GM23338 (cell line): ENCODE measurements around the gene OR10A2. TPM values are rescaled to one million over a fixed set of nuclear protein-coding genes. Genes with fewer than 3 reads are reported as not detected.

Experiments
- ATAC-seq: fragments of 200-7000 bp; cut with Tn5 transposase; 3 replicates; pipeline ENCODE4 v1.9.1; 2020
- DNase-seq: peaks from one replicate; pipeline ENCODE4 v3.0.0-alpha.2; 2015; ENCODE audit warnings: low spot score
- H2AFZ ChIP-seq: fragments of 200-600 bp; sonication (generic); 2 replicates; pipeline ENCODE4 v1.8.0; 2016; ENCODE audit warnings: antibody characterized with exemption, mild to moderate bottlenecking, moderate library complexity
- H3F3A ChIP-seq: fragments of 200-600 bp; sonication (generic); replicated peaks from 2 replicates; pipeline ENCODE4 v1.8.0; 2017; ENCODE audit warnings: antibody characterized with exemption, mixed run types, low read depth
- H3K27ac ChIP-seq: fragments of 200-600 bp; sonication (generic); 2 replicates; pipeline ENCODE4 v1.6.1; 2016; ENCODE audit warnings: low read depth
- H3K27me3 ChIP-seq: fragments of 200-600 bp; sonication (generic); 2 replicates; pipeline ENCODE4 v1.8.0; 2016; ENCODE audit warnings: mild to moderate bottlenecking, mixed run types, moderate library complexity; ENCODE audit not compliant: insufficient read depth
- H3K36me3 ChIP-seq: fragments of 200-600 bp; sonication (generic); 2 replicates; pipeline ENCODE4 v1.8.0; 2016; ENCODE audit warnings: mild to moderate bottlenecking; ENCODE audit not compliant: insufficient read depth
- H3K4me1 ChIP-seq: fragments of 200-600 bp; sonication (generic); 2 replicates; pipeline ENCODE4 v1.8.0; 2016; ENCODE audit warnings: mild to moderate bottlenecking, moderate library complexity; ENCODE audit not compliant: insufficient read depth
- H3K4me2 ChIP-seq: fragments of 200-600 bp; sonication (generic); 2 replicates; pipeline ENCODE4 v1.7.1; 2017; ENCODE audit warnings: mixed run types
- H3K4me3 ChIP-seq: fragments of 200-600 bp; sonication (generic); 2 replicates; pipeline ENCODE4 v1.6.1; 2016; ENCODE audit warnings: mixed run types
- H3K79me2 ChIP-seq: fragments of 200-600 bp; sonication (generic); replicated peaks from 2 replicates; pipeline ENCODE4 v1.8.0; 2017; ENCODE audit warnings: mild to moderate bottlenecking; ENCODE audit not compliant: insufficient read depth
- H3K9me2 ChIP-seq: fragments of 200-600 bp; sonication (generic); 2 replicates; pipeline ENCODE4 v1.8.0; 2017; ENCODE audit not compliant: insufficient read depth
- H4K20me1 ChIP-seq: fragments of 200-600 bp; sonication (generic); replicated peaks from 2 replicates; pipeline ENCODE4 v1.8.0; 2017; ENCODE audit warnings: mild to moderate bottlenecking; ENCODE audit not compliant: insufficient read depth
- H3K27ac Mint-ChIP-seq: 2 replicates; pipeline ENCODE4 v1.8.0; 2020; ENCODE audit warnings: inconsistent platforms, mild to moderate bottlenecking, moderate library complexity, mixed read lengths
- H3K27me3 Mint-ChIP-seq: 3 replicates; pipeline ENCODE4 v1.8.0; 2022; ENCODE audit warnings: low read depth, mild to moderate bottlenecking, moderate library complexity, mixed read lengths, inconsistent platforms; ENCODE audit not compliant: insufficient read depth, poor library complexity
- H3K36me3 Mint-ChIP-seq: 3 replicates; pipeline ENCODE4 v1.8.0; 2021; ENCODE audit warnings: low read depth, mild to moderate bottlenecking, inconsistent platforms, moderate library complexity, mixed read lengths
- H3K4me1 Mint-ChIP-seq: 3 replicates; pipeline ENCODE4 v1.8.0; 2020; ENCODE audit warnings: mild to moderate bottlenecking, inconsistent platforms, mixed read lengths
- H3K4me3 Mint-ChIP-seq: 3 replicates; pipeline ENCODE4 v1.8.0; 2021; ENCODE audit warnings: moderate library complexity, mild to moderate bottlenecking, inconsistent platforms, mixed read lengths
- H3K9me3 Mint-ChIP-seq: 3 replicates; pipeline ENCODE4 v1.8.0; 2020; ENCODE audit warnings: moderate library complexity, mild to moderate bottlenecking, inconsistent platforms, mixed read lengths
- EZH2 ChIP-seq: fragments of 200-600 bp; sonication (generic); IDR thresholded peaks from one replicate; pipeline ENCODE4 v1.8.0; 2017; ENCODE audit warnings: antibody characterized with exemption, mild to moderate bottlenecking, low read depth; ENCODE audit not compliant: unreplicated experiment
- EZH2phosphoT487 ChIP-seq: fragments of 200-600 bp; sonication (generic); IDR thresholded peaks from one replicate; pipeline ENCODE4 v1.8.1; 2018; ENCODE audit warnings: antibody characterized with exemption; ENCODE audit not compliant: unreplicated experiment
- NANOG ChIP-seq: IDR thresholded peaks from 2 replicates; pipeline ENCODE4 v1.6.1; 2016; ENCODE audit warnings: antibody characterized with exemption, borderline replicate concordance
- POLR2AphosphoS5 ChIP-seq: IDR thresholded peaks from 2 replicates; pipeline ENCODE4 v1.6.1; 2016; ENCODE audit warnings: antibody characterized with exemption, low read depth
- STAT1 ChIP-seq: IDR thresholded peaks from one replicate; pipeline ENCODE4 v1.6.1; 2016; ENCODE audit warnings: antibody characterized with exemption; ENCODE audit not compliant: unreplicated experiment
- ZNF114 ChIP-seq: fragments of 250-450 bp; sonication (Bioruptor Pico); IDR thresholded peaks from 2 replicates; pipeline ENCODE4 v1.5.0; 2020; ENCODE audit warnings: mild to moderate bottlenecking, moderate library complexity
- ZNF331 ChIP-seq: fragments of 250-450 bp; sonication (Bioruptor Pico); IDR thresholded peaks from 2 replicates; pipeline ENCODE4 v1.5.0; 2020; ENCODE audit warnings: low read depth, mild to moderate bottlenecking, moderate library complexity
- polyA plus RNA-seq: library from polyadenylated mRNA; unstranded; fragments of >200 nt; fragmentation: Nextera tagmentation; extraction: Ambion mirVana; gene quantifications from 2 replicates; pipeline ENCODE4 v1.2.1, GENCODE V29; 2016
- total RNA-seq: library from RNA; depleted of rRNA; stranded (reverse); fragments of >200 nt; shearing (Covaris generic); gene quantifications from 2 replicates; pipeline ENCODE4 v1.2.3, GENCODE V29; 2014
- TF ChIP-seq, protein P1 (sequence below): IDR thresholded peaks from 2 replicates; pipeline ENCODE4 v1.6.1; 2016; ENCODE audit warnings: antibody characterized with exemption
- TF ChIP-seq, protein P2 (sequence below): fragments of 250-450 bp; sonication (Bioruptor Pico); IDR thresholded peaks from 2 replicates; pipeline ENCODE4 v1.5.0; 2020; ENCODE audit warnings: mild to moderate bottlenecking, moderate library complexity
- TF ChIP-seq, protein P3 (sequence below): IDR thresholded peaks from one replicate; pipeline ENCODE4 v1.6.1; 2018; ENCODE audit warnings: antibody characterized with exemption; ENCODE audit not compliant: unreplicated experiment

Gene OR10A2
- total and polyA plus RNA-seq, 2 experiments from 2014 or later = 0.27 TPM; not detected in 1

DNA sequence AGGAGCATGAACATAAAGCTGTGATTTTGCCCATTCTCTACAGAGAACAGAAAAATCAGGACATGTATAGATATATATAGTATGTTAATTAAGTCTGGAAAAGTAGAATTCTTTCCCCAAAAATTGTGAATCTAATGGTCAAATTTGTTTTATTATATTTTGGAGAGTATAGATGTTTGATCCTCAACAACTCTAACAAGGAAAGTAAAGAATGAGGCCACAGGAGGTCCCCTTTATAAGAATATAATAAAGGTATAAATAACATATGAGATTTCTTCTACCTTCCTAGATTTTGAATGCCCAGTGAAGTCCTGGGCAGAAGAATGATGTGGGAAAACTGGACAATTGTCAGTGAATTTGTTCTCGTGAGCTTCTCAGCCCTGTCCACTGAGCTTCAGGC is 13.5 kb downstream of the OR10A2 start, which contains the start of gene OR10A4:
Gene OR10A4 (plus strand): TSS at position 301 of the 400 bp plus-strand sequence. CDS start 23 bp downstream, at position 324.
- Histone ChIP-seq H3K4me3 (no peak within 1 kb of the TSS), H4K20me1 (no peaks in the 10 kb centered on the region), H3K9me2 (no peaks in the 10 kb centered on the region), H3K79me2 (no peaks in the 10 kb centered on the region), H3K36me3 (no peaks in the 10 kb centered on the region), H3K4me2 (no peak within 1 kb of the TSS), H3K27ac (no peak within 1 kb of the TSS), H3K4me1 (no peaks in the 10 kb centered on the region), H3K27me3 (no peaks in the 10 kb centered on the region), H2AFZ (no peak within 1 kb of the TSS), H3F3A (no peaks in the 10 kb centered on the region)
- 0 out of 3 replicates have a peak, but pooled peaks cover 3% of the 10 kb centered on the region for H3K9me3 Mint-ChIP-seq
- H3K4me3 Mint-ChIP-seq = no peak within 1 kb of the TSS
- TF ChIP-seq, protein P1, sequence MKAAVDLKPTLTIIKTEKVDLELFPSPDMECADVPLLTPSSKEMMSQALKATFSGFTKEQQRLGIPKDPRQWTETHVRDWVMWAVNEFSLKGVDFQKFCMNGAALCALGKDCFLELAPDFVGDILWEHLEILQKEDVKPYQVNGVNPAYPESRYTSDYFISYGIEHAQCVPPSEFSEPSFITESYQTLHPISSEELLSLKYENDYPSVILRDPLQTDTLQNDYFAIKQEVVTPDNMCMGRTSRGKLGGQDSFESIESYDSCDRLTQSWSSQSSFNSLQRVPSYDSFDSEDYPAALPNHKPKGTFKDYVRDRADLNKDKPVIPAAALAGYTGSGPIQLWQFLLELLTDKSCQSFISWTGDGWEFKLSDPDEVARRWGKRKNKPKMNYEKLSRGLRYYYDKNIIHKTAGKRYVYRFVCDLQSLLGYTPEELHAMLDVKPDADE = no peak
- no peaks in the 10 kb centered on the region for H3K36me3 Mint-ChIP-seq
- ATAC-seq (no peak), DNase-seq (no peak)
- no peaks in the 10 kb centered on the region for H3K4me1 Mint-ChIP-seq
- no peak within 1 kb of the TSS for H3K27ac Mint-ChIP-seq
- H3K27me3 Mint-ChIP-seq = no peaks in the 10 kb centered on the region

DNA sequence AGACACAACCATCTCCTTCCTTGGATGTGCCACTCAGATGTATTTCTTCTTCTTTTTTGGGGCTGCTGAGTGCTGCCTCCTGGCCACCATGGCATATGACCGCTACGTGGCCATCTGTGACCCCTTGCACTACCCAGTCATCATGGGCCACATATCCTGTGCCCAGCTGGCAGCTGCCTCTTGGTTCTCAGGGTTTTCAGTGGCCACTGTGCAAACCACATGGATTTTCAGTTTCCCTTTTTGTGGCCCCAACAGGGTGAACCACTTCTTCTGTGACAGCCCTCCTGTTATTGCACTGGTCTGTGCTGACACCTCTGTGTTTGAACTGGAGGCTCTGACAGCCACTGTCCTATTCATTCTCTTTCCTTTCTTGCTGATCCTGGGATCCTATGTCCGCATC is 14.1 kb downstream of the OR10A2 start:
- no peak for DNase-seq
- Mint-ChIP-seq H3K9me3 (0 out of 3 replicates have a peak, but pooled peaks cover 3% of the 10 kb centered on the region), H3K36me3 (no peaks in the 10 kb centered on the region)
- TF ChIP-seq, protein P2, sequence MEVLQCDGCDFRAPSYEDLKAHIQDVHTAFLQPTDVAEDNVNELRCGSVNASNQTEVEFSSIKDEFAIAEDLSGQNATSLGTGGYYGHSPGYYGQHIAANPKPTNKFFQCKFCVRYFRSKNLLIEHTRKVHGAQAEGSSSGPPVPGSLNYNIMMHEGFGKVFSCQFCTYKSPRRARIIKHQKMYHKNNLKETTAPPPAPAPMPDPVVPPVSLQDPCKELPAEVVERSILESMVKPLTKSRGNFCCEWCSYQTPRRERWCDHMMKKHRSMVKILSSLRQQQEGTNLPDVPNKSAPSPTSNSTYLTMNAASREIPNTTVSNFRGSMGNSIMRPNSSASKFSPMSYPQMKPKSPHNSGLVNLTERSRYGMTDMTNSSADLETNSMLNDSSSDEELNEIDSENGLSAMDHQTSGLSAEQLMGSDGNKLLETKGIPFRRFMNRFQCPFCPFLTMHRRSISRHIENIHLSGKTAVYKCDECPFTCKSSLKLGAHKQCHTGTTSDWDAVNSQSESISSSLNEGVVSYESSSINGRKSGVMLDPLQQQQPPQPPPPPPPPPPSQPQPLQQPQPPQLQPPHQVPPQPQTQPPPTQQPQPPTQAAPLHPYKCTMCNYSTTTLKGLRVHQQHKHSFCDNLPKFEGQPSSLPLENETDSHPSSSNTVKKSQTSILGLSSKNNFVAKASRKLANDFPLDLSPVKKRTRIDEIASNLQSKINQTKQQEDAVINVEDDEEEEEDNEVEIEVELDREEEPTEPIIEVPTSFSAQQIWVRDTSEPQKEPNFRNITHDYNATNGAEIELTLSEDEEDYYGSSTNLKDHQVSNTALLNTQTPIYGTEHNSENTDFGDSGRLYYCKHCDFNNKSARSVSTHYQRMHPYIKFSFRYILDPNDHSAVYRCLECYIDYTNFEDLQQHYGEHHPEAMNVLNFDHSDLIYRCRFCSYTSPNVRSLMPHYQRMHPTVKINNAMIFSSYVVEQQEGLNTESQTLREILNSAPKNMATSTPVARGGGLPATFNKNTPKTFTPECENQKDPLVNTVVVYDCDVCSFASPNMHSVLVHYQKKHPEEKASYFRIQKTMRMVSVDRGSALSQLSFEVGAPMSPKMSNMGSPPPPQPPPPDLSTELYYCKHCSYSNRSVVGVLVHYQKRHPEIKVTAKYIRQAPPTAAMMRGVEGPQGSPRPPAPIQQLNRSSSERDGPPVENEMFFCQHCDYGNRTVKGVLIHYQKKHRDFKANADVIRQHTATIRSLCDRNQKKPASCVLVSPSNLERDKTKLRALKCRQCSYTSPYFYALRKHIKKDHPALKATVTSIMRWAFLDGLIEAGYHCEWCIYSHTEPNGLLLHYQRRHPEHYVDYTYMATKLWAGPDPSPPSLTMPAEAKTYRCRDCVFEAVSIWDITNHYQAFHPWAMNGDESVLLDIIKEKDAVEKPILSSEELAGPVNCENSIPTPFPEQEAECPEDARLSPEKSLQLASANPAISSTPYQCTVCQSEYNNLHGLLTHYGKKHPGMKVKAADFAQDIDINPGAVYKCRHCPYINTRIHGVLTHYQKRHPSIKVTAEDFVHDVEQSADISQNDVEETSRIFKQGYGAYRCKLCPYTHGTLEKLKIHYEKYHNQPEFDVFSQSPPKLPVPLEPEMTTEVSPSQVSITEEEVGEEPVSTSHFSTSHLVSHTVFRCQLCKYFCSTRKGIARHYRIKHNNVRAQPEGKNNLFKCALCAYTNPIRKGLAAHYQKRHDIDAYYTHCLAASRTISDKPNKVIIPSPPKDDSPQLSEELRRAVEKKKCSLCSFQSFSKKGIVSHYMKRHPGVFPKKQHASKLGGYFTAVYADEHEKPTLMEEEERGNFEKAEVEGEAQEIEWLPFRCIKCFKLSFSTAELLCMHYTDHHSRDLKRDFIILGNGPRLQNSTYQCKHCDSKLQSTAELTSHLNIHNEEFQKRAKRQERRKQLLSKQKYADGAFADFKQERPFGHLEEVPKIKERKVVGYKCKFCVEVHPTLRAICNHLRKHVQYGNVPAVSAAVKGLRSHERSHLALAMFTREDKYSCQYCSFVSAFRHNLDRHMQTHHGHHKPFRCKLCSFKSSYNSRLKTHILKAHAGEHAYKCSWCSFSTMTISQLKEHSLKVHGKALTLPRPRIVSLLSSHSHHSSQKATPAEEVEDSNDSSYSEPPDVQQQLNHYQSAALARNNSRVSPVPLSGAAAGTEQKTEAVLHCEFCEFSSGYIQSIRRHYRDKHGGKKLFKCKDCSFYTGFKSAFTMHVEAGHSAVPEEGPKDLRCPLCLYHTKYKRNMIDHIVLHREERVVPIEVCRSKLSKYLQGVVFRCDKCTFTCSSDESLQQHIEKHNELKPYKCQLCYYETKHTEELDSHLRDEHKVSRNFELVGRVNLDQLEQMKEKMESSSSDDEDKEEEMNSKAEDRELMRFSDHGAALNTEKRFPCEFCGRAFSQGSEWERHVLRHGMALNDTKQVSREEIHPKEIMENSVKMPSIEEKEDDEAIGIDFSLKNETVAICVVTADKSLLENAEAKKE (CRISPR knock-in tag) = no peak
- TF ChIP-seq ZNF114 (CRISPR knock-in tag) = no peak
- TF ChIP-seq, protein P1 = no peak
- no peak for TF ChIP-seq NANOG
- no peak for TF ChIP-seq ZNF331 (CRISPR knock-in tag)
- no peak for TF ChIP-seq POLR2AphosphoS5
- no peak for TF ChIP-seq EZH2phosphoT487
- TF ChIP-seq EZH2 = no peak
- TF ChIP-seq, protein P3, sequence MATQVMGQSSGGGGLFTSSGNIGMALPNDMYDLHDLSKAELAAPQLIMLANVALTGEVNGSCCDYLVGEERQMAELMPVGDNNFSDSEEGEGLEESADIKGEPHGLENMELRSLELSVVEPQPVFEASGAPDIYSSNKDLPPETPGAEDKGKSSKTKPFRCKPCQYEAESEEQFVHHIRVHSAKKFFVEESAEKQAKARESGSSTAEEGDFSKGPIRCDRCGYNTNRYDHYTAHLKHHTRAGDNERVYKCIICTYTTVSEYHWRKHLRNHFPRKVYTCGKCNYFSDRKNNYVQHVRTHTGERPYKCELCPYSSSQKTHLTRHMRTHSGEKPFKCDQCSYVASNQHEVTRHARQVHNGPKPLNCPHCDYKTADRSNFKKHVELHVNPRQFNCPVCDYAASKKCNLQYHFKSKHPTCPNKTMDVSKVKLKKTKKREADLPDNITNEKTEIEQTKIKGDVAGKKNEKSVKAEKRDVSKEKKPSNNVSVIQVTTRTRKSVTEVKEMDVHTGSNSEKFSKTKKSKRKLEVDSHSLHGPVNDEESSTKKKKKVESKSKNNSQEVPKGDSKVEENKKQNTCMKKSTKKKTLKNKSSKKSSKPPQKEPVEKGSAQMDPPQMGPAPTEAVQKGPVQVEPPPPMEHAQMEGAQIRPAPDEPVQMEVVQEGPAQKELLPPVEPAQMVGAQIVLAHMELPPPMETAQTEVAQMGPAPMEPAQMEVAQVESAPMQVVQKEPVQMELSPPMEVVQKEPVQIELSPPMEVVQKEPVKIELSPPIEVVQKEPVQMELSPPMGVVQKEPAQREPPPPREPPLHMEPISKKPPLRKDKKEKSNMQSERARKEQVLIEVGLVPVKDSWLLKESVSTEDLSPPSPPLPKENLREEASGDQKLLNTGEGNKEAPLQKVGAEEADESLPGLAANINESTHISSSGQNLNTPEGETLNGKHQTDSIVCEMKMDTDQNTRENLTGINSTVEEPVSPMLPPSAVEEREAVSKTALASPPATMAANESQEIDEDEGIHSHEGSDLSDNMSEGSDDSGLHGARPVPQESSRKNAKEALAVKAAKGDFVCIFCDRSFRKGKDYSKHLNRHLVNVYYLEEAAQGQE = no peak
- TF ChIP-seq STAT1 = no peak

More for the DNA sequence above, 14.1 kb downstream of the OR10A2 start:
- no peak overlapping the region for H3K4me3 Mint-ChIP-seq
- no peak for ATAC-seq
- Histone ChIP-seq H3K9me2 (no peaks in the 10 kb centered on the region), H3K27ac (no peak overlapping the region), H4K20me1 (no peaks in the 10 kb centered on the region), H3K4me2 (no peak overlapping the region), H3K79me2 (no peaks in the 10 kb centered on the region), H3K4me3 (no peak overlapping the region), H2AFZ (no peak overlapping the region), H3K4me1 (no peaks in the 10 kb centered on the region), H3K36me3 (no peaks in the 10 kb centered on the region), H3K27me3 (no peaks in the 10 kb centered on the region), H3F3A (no peaks in the 10 kb centered on the region)
- no peaks in the 10 kb centered on the region for H3K27me3 Mint-ChIP-seq
- H3K27ac Mint-ChIP-seq = no peak overlapping the region
- no peaks in the 10 kb centered on the region for H3K4me1 Mint-ChIP-seq
